ENCODE data around the gene SLAMF8. TPM values are rescaled to one million over a fixed set of nuclear protein-coding genes. Genes with fewer than 3 reads are reported as not detected.

SLAMF8 gene
- total and polyA plus RNA-seq, 2 of the 8 experiments (the other 6 are each of a cell fraction or from before 2014, with no cell fraction given): not detected

GRCh38 chr1:159827102-159827490 is 423 bp downstream of the SLAMF8 start:
- no peak overlapping the region for H3K4me3 ChIP-seq (ENCODE audit: extremely low read depth in 1 of 4, insufficient read depth in 2 of 4, low read depth in 3 of 4, low read length in 4 of 4)
- POLR2A ChIA-PET (ENCODE audit: partially characterized antibody): interaction anchor here (0.6 kb wide), 1 partner anchor 98 kb away, joined by 3 read pairs; the partner anchor contains the start of gene TAGLN2
- no peaks in the 10 kb centered on the region for H3K79me2 ChIP-seq (ENCODE audit: control insufficient read depth in 1 of 2, insufficient read depth in 2 of 2, low read length in 2 of 2)
- H3K4me1 ChIP-seq (replicated peaks in 1 of 4; ENCODE audit: control insufficient read depth in 3 of 4, insufficient read depth in 4 of 4, low read length in 3 of 4): peaks cover 0 to 3% (median 3%) of the 10 kb centered on the region in 4 experiments; a peak in 1 of 7 replicates
- no peaks in the 10 kb centered on the region for H3K23me2 ChIP-seq (ENCODE audit: low read depth, low read length)
- H2BK12ac ChIP-seq (ENCODE audit: low read depth, low read length): no peak overlapping the region
- no peak overlapping the region for H4K5ac ChIP-seq (ENCODE audit: insufficient read length, low read depth, low read length)
- no peak overlapping the region for H2BK15ac ChIP-seq (ENCODE audit: low read length)
- H3K23ac ChIP-seq (ENCODE audit: insufficient read length): no peak overlapping the region
- no peak overlapping the region for H3K56ac ChIP-seq (replicated peaks; ENCODE audit: insufficient read length, low read depth, low read length)
- H3K9ac ChIP-seq (replicated peaks in 1 of 4; ENCODE audit: extremely low read depth in 1 of 4, low read depth in 3 of 4, low read length in 3 of 4): no peak overlapping the region
- no peak overlapping the region for H3K18ac ChIP-seq (ENCODE audit: extremely low read depth, low read length)
- no peak overlapping the region for H3K4ac ChIP-seq (replicated peaks; ENCODE audit: insufficient read length, low read depth, low read length)
- FAIRE-seq (no peak), DNase-seq (ENCODE audit: low read depth in 1 of 2, low spot score in 2 of 2) (no peak)
- H2BK120ac ChIP-seq (replicated peaks; ENCODE audit: low read depth, low read length): no peak overlapping the region
- no peak overlapping the region for H2AK5ac ChIP-seq (ENCODE audit: low read depth, low read length)
- CTCF ChIA-PET (ENCODE audit: partially characterized antibody): interaction anchor here (0.6 to 11.2 kb wide), 13 partner anchors 8 to 230 kb away, joined by 3 to 175 read pairs (median 4); partner anchors contain the start of gene FCRL6
- no peak overlapping the region for H3K27ac ChIP-seq (ENCODE audit: low read depth, low read length)
- H3K4me2 ChIP-seq (ENCODE audit: insufficient read depth in 1 of 2, low read depth in 2 of 2, low read length in 2 of 2): no peak overlapping the region
- H4K20me1 ChIP-seq (replicated peaks in 1 of 2; ENCODE audit: control insufficient read depth in 1 of 2, insufficient read depth in 2 of 2, low read length in 2 of 2): no peaks in the 10 kb centered on the region
- no peak overlapping the region for H4K8ac ChIP-seq (ENCODE audit: extremely low read depth, insufficient read depth, low read length)
- no peak overlapping the region for H2BK20ac ChIP-seq (ENCODE audit: low read length)
- 88% methylated on average over 6 of the region's 6 CpGs; no CpG with 5 or more reads in 1 of the 2 experiments for WGBS, 2 experiments (ENCODE audit: extremely low coverage in 1 of 2, insufficient coverage in 1 of 2, insufficient read length in 1 of 2, insufficient replicate concordance in 2 of 2, low coverage in 1 of 2, low lambda C conversion rate in 2 of 2, missing lambda C conversion rate in 1 of 2)
- no peak overlapping the region for H2AFZ ChIP-seq (ENCODE audit: low read length)
- H3K14ac ChIP-seq (ENCODE audit: insufficient read length): no peak overlapping the region
- no peak overlapping the region for H2BK5ac ChIP-seq (ENCODE audit: low read depth, low read length)
- no peaks in the 10 kb centered on the region for H3K9me3 ChIP-seq (ENCODE audit: insufficient read depth in 2 of 2, low read depth in 1 of 2, low read length in 1 of 2)
- no peaks in the 10 kb centered on the region for H3K79me1 ChIP-seq (ENCODE audit: low read depth, low read length)
- H4K91ac ChIP-seq (replicated peaks; ENCODE audit: insufficient read length, low read length): no peak overlapping the region
- H3K36me3 ChIP-seq (ENCODE audit: control insufficient read depth in 2 of 4, insufficient read depth in 4 of 4, low read length in 3 of 4): no peaks in the 10 kb centered on the region
- H3K27me3 ChIP-seq (replicated peaks in 1 of 4; ENCODE audit: control insufficient read depth in 3 of 4, extremely low read depth in 1 of 4, insufficient read depth in 3 of 4, low read length in 3 of 4): no peaks in the 10 kb centered on the region; a peak in 1 of 7 replicates
- TF ChIP-seq CHD1 (IDR thresholded peaks at IDR 0.05; ENCODE audit: low read depth, low read length) (no peak), TCF12 (IDR thresholded peaks at IDR 0.05; ENCODE audit: low read depth, low read length) (no peak), RXRA (IDR thresholded peaks at IDR 0.05; ENCODE audit: insufficient read depth, low read depth, low read length) (no peak), POLR2A (IDR thresholded peaks at IDR 0.05; ENCODE audit: control extremely low read depth in 1 of 2, low read depth in 2 of 2, low read length in 2 of 2) (no peak), SIX5 (IDR thresholded peaks at IDR 0.05; ENCODE audit: low read depth, low read length) (no peak), RNF2 (IDR thresholded peaks at IDR 0.05; ENCODE audit: borderline replicate concordance, low read depth, low read length, missing control alignments, poor library complexity, severe bottlenecking) (no peak), TBP (IDR thresholded peaks at IDR 0.05; ENCODE audit: low read depth, low read length) (no peak), JUN (IDR thresholded peaks at IDR 0.05; ENCODE audit: low read depth, low read length) (no peak), EGR1 (IDR thresholded peaks at IDR 0.05; ENCODE audit: borderline replicate concordance, low read depth, low read length) (no peak), RAD21 (IDR thresholded peaks at IDR 0.05 in 1 of 2, conservative IDR thresholded peaks at IDR 0.05 in 1 of 2; ENCODE audit: low read depth in 2 of 2, low read length in 2 of 2) (no peak), NANOG (IDR thresholded peaks at IDR 0.05; ENCODE audit: insufficient read depth, low read depth, low read length, poor library complexity, severe bottlenecking) (no peak), CTBP2 (IDR thresholded peaks at IDR 0.05; ENCODE audit: borderline replicate concordance, insufficient read depth, insufficient read length, low read length) (no peak), CHD2 (IDR thresholded peaks at IDR 0.05; ENCODE audit: low read length) (no peak)
- TF ChIP-seq, protein P1, sequence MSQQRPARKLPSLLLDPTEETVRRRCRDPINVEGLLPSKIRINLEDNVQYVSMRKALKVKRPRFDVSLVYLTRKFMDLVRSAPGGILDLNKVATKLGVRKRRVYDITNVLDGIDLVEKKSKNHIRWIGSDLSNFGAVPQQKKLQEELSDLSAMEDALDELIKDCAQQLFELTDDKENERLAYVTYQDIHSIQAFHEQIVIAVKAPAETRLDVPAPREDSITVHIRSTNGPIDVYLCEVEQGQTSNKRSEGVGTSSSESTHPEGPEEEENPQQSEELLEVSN (IDR thresholded peaks at IDR 0.05): no peak
